ENCODE measurements around the gene KRT7.

The KRT7 gene

GRCh38 chr12:52200086-52200780 lies 32.8 kb upstream of the KRT7 start:
- no peak for DNase-seq

DNA sequence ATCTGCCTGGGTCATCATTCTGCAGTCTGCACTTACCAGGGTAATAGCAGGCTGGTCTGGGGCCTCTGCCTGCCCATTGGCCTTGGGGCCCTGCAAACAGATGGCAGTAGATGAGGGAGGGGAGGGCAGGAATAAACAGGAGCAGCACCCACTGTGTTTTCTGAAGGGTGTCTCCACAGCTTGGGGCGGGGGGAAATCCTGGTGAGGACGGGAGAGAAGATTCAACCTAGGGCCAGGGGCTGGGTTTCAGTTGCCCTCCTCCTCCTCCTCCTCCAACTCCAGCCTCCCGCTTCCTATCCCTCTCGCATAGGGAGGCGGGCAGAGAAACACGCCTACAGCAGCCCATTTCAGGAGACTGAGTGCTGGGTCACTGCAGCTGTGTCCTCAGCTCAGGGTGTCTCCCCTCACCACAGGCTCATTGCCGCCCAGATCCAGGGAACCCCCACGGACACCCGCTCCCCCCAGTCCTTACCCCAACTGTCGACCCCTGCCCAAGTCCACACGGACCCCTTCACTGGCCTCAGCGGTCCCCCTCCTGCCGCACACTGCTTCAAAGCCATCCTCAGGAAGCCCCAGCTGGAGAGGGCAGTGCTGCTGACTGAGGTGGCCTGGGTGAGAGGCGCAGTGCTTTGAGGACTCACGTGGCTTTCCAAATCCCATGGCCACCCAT lies 32.1 kb upstream of the KRT7 start:
- no peak for DNase-seq

- no peak for DNase-seq
These were observed 31.6 kb upstream of the KRT7 start for GRCh38 chr12:52201451-52201839.

DNA sequence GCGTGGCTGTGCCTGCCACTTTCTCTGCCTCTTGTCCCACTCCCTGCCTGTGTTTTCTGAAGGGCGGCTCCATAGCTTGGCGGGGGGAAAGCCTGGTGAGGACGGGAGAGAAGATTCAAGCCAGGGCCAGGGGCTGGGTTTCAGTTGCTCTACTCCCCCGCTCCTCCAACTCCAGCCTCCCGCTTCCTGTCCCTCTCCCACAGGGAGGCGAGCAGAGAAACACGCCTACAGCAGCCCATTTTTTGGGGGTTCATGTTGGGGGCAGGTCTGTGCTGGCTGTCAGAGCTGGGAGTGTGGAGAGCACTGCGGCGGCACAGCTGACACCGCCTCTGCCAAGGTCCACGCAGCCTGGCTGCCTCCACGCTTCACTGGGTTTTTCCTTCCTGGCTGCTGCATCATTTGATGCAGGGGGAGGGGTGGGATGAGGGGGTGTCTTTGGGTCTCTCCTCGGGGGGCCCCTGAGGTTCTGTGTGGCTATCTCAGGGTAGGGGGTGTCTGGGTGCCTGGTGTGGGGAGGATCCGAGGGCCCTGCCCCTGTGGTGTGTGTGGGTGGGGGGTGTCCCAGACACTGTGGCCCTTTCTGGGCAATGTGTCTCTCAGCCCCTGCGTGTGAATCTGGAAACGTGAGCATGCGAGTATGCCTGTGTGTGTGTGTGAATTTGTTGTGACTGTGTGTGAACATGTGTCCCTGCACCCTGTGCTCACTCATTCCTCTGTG lies 30.5 kb upstream of the KRT7 start:
- peak in 1 of 2 experiments; percentile 31 for DNase-seq

- DNase-seq: peak; percentile 30 to 63
These were observed 29.7 kb upstream of the KRT7 start for GRCh38 chr12:52203079-52203921.

- no peak for DNase-seq
These were observed 28.7 kb upstream of the KRT7 start for GRCh38 chr12:52204095-52204930.

- DNase-seq: no peak
These were observed 28.0 kb upstream of the KRT7 start for GRCh38 chr12:52204931-52205505.

- no peak for DNase-seq
These were observed 27.3 kb upstream of the KRT7 start for GRCh38 chr12:52205612-52206303.

DNA sequence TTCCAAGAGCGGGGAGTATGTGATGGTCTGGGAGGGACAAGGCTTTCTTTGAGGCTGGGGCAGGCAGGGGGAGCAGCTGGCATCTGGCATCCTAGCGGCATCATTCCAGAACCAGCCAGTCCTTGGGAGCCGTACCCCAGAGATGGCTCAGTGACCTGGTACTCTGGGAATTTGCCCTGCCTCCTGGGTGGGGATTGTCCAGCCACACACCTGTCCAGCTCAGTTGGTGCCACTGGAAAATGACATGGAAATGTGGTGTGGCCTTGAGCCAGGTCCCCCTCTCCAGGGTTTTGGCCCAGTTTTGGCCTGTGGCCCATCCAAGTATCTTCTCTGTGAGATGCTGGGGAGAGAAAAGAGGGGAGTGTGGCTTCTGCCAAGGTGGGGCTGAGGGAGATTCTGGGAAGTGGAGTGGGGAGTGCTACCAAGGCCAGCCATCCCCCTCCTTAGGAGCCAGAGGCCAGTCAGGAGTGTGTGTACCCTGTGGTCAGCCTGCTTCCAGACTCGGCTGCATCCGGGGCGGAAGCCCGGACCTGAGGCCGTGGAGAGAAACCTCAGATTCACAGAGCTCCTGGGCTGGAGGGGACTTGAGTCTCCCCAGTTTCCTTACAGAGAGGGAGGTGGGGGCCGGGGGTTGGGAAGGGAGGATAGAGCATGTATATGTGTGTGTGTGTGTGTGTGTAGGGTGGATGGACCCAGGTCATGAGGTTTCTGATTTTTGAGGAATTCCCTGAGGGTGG lies 26.6 kb upstream of the KRT7 start:
- no peak for DNase-seq

- DNase-seq: no peak
These were observed 25.9 kb upstream of the KRT7 start for GRCh38 chr12:52207106-52207505.

- peak in 1 of 2 experiments; percentile 42 for DNase-seq
These were observed 25.1 kb upstream of the KRT7 start for GRCh38 chr12:52207895-52208294.

- DNase-seq: no peak
These were observed 24.4 kb upstream of the KRT7 start for GRCh38 chr12:52208424-52209165.

DNA sequence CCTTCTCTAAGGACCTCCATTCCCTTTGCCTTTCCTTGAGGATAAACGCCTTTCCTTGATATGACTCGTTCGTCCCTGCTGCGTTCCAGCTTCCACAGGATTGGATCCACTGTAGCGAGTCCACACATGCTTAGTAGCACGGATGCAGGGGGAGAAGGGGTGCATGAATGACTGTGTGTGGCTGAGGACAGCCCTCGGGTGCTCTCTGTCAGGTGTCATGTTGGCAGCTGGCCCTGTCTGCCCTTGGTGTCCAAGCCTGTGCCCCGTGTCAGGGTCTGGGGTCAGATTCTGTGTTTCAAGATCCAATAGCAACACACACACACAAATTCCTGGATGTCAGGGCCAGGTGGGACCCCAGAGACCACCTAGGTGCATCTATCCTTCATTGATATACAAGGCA lies 23.7 kb upstream of the KRT7 start:
- no peak for DNase-seq

DNA sequence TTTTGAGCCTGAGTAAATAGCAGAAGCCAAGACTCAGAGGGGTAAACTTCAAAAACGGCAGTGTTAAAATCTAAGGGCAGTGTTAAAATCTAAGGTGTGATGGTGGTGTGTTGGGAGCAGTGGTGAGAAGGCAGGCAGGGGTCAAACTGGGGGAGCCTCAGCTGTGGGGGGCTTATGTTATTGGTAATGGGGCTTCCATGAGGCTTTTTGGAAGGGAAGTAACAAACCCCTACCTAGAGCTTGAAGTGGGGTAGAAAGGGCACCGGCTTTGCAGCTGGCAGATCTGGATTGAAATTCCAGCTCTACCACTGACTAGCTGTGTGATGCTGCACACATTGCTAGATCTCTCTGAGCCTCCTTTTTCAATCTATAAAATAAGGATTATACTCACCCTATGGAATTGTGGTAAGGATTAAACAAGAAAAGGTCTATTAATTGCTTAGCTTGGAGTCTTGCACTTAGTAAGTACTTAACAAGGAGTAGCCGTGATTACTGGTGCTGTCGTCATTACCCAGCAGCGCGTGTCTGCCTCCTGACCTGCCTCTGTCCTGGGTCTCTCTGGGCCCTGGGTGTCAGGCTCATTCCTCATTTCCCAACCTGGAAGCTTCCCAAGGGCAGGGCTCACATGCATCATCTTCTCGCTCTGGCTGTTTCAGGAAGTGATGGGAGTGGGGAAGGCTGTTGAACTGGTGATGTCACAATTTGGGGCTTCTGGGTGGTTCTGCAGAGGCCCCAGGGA lies 22.7 kb upstream of the KRT7 start:
- no peak for DNase-seq

DNA sequence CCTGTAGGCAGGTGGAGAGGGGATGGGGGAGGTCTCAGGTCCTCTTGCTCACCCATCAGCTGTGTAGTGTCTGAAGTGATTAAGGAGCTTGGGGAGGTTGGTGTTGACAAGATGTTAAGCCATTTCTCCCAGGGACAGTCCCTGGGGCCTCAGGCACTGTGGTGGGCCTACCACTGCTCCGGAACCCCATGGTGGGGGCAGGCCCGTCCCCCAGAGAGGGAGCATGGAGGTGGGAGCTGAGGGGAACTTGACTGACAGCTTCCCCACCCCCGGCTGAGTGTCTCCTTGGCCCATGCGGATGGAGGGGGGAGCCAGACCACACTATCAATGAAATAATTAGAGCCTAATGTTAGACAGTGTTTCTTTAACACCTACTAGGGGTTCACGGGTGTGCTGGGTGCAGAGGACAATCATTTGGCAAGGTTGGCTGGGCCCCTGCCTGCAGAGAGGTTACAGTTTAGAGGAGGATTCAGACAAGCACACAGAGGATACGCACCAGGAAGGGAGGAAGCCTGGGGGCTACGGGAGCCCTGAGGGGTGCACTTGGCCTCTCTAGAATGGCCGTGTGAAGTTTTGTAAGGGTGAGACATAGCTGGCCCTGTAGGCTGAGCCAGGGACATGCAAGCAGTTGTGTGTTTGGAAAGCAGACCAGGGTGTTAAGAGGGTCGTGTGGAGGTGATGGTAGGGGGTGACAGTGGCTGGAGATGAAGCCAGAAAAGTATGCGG lies 22.0 kb upstream of the KRT7 start:
- no peak for DNase-seq

GRCh38 chr12:52211716-52212585 lies 21.1 kb upstream of the KRT7 start:
- no peak for DNase-seq
